HG03378 (cell line): ENCODE results near the gene FAF2.
"Not testable (repeated sequence)": the region's sequence is repeated elsewhere in the genome, so short reads cannot be mapped to it uniquely, and the experiment has no call there.

Experiments
- ATAC-seq: cut with Tn5 transposase; IDR thresholded peaks from one replicate; pipeline ENCODE4 v1.9.1; 2021; ENCODE audit warnings: mild to moderate bottlenecking, moderate library complexity; ENCODE audit not compliant: unreplicated experiment

FAF2 gene

GRCh38 chr5:176447978-176448608 lies at the start of gene FAF2:
TSS of gene FAF2 (plus strand) at chr5:176448385. CDS start at chr5:176448408, 23 bp downstream.
- peak; percentile 94 for ATAC-seq

GRCh38 chr5:176400382-176401156 lies 47.6 kb upstream of the FAF2 start:
- ATAC-seq = no peak

- no peak for ATAC-seq
Measured at GRCh38 chr5:176401281-176402205, 46.6 kb upstream of the FAF2 start.

- no peak for ATAC-seq
Measured at GRCh38 chr5:176405656-176406435, 42.3 kb upstream of the FAF2 start.

- ATAC-seq = no peak
Measured at GRCh38 chr5:176406436-176407052, 41.6 kb upstream of the FAF2 start.

GRCh38 chr5:176407456-176408251 lies 40.5 kb upstream of the FAF2 start:
- ATAC-seq = no peak

GRCh38 chr5:176408252-176408573 lies 40.0 kb upstream of the FAF2 start:
- not testable (repeated sequence) for ATAC-seq

GRCh38 chr5:176408590-176408989 lies 39.6 kb upstream of the FAF2 start:
- no peak for ATAC-seq

- ATAC-seq = no peak
Measured at GRCh38 chr5:176409765-176410164, 38.4 kb upstream of the FAF2 start.

- ATAC-seq = no peak
Measured at GRCh38 chr5:176410486-176411180, 37.6 kb upstream of the FAF2 start.

- ATAC-seq = no peak
Measured at GRCh38 chr5:176412517-176413254, 35.5 kb upstream of the FAF2 start.

GRCh38 chr5:176413255-176413565 lies 35.0 kb upstream of the FAF2 start:
- no peak for ATAC-seq

- ATAC-seq = no peak
Measured at GRCh38 chr5:176413709-176414191, 34.4 kb upstream of the FAF2 start.

GRCh38 chr5:176414704-176415103 lies 33.5 kb upstream of the FAF2 start:
- ATAC-seq = no peak

- ATAC-seq = no peak
Measured at GRCh38 chr5:176415240-176415951, 32.8 kb upstream of the FAF2 start.

GRCh38 chr5:176415952-176416924 lies 31.9 kb upstream of the FAF2 start, which contains the start of gene CLTB:
TSS of gene CLTB (minus strand) at chr5:176416539. CDS start at chr5:176416363, 176 bp downstream.
- ATAC-seq = peak; percentile 51
